Osteocyte (in vitro differentiated cells): ENCODE data around the gene SLFN12. TPM values are rescaled to one million over a fixed set of nuclear protein-coding genes. Genes with fewer than 3 reads are reported as not detected.

Source experiments
- DNase-seq: peaks from one replicate; pipeline ENCODE4 v3.0.0; 2021; ENCODE audit warnings: mixed read lengths; ENCODE audit not compliant: unreplicated experiment; ENCODE audit errors: extremely low spot score
- H3K27ac Mint-ChIP-seq: one replicate; pipeline ENCODE4 v1.8.0; 2021; ENCODE audit warnings: mild to moderate bottlenecking, mixed read lengths; ENCODE audit not compliant: unreplicated experiment
- H3K27me3 Mint-ChIP-seq: one replicate; pipeline ENCODE4 v1.8.0; 2021; ENCODE audit warnings: mixed read lengths; ENCODE audit not compliant: unreplicated experiment
- H3K36me3 Mint-ChIP-seq: one replicate; pipeline ENCODE4 v1.8.0; 2021; ENCODE audit warnings: mixed read lengths; ENCODE audit not compliant: unreplicated experiment
- H3K4me1 Mint-ChIP-seq: one replicate; pipeline ENCODE4 v1.8.0; 2021; ENCODE audit warnings: mixed read lengths; ENCODE audit not compliant: unreplicated experiment
- H3K4me3 Mint-ChIP-seq: one replicate; pipeline ENCODE4 v1.8.0; 2021; ENCODE audit warnings: mild to moderate bottlenecking, moderate library complexity, mixed read lengths; ENCODE audit not compliant: unreplicated experiment
- H3K9me3 Mint-ChIP-seq: one replicate; pipeline ENCODE4 v1.8.0; 2021; ENCODE audit warnings: mixed read lengths; ENCODE audit not compliant: unreplicated experiment
- total RNA-seq: library from RNA; stranded (reverse); gene quantifications from 2 replicates; pipeline ENCODE4 v1.2.1, GENCODE V29; 2021
- TF ChIP-seq, protein P1 (sequence below): fragments of 200-600 bp; sonication (generic); IDR thresholded peaks from 2 replicates; pipeline ENCODE4 v1.5.0; 2021; ENCODE audit warnings: antibody characterized with exemption, mild to moderate bottlenecking, moderate library complexity

The SLFN12 gene
- total RNA-seq, 1 donor from 2014 or later, result 24.2 TPM

DNA sequence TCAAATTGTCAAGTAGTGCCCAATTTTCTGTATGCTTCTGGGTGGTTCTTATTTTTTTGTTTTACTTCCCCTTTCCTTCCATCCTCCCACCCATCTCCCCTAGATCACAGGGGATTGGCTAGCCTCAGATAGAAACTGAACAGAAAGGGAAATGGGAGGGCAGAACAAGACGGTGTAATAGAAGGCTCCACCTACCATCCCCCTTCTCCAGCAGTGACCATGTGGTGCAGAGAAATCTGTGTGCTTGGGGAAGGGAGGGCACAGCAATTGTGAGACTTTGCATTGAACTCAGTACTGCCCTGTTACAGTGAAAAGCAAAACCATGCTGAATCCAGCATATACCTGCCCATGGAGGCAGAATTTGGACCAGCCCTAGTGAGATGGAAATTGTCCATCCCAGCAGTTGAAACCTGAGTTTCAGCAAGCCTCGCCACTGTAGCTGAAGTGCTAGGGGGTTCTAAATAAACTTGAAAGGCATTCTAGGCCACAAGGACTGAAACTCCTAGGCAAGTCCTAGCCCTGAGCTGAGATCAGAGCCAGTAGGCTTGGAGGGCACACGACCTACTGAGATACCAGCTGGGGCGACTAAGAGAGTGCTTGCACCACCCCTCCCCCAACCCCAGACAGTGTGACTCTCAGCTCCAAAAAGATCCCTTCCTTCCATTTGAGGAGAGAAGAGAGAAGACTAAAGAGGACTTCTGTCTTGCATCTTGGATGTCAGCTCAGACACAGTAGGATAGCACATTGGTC is 64.0 kb downstream of the SLFN12 start:
- peaks cover 21% of the 10 kb centered on the region for H3K9me3 Mint-ChIP-seq
- H3K27me3 Mint-ChIP-seq, result peaks cover 36% of the 10 kb centered on the region
- no peak overlapping the region for H3K27ac Mint-ChIP-seq
- H3K36me3 Mint-ChIP-seq, result peaks cover 15% of the 10 kb centered on the region
- no peak for DNase-seq
- H3K4me3 Mint-ChIP-seq, result no peak overlapping the region
- TF ChIP-seq, protein P1, sequence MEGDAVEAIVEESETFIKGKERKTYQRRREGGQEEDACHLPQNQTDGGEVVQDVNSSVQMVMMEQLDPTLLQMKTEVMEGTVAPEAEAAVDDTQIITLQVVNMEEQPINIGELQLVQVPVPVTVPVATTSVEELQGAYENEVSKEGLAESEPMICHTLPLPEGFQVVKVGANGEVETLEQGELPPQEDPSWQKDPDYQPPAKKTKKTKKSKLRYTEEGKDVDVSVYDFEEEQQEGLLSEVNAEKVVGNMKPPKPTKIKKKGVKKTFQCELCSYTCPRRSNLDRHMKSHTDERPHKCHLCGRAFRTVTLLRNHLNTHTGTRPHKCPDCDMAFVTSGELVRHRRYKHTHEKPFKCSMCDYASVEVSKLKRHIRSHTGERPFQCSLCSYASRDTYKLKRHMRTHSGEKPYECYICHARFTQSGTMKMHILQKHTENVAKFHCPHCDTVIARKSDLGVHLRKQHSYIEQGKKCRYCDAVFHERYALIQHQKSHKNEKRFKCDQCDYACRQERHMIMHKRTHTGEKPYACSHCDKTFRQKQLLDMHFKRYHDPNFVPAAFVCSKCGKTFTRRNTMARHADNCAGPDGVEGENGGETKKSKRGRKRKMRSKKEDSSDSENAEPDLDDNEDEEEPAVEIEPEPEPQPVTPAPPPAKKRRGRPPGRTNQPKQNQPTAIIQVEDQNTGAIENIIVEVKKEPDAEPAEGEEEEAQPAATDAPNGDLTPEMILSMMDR, result no peak
- peaks cover 10% of the 10 kb centered on the region for H3K4me1 Mint-ChIP-seq

DNA sequence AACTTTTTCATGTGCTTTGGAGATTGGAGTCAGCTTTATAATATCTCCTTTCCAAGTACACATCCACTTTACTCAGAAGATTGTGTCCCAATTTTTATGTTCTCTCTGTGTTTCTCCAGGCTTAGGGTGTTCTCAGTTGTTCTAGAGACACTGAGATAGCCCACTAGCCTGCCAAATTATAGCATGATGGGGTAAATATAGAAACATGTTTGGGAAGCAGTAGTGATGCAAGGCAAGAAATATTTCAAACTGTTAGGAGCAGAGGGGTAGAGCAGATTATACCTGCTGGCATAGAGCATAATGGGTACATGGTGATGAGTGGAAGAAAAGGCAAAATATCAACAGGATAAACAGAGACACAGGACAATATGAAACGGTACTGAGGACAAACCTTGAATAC is 71.3 kb downstream of the SLFN12 start:
- TF ChIP-seq, protein P1, result no peak
- Mint-ChIP-seq H3K9me3 (no peaks in the 10 kb centered on the region), H3K27ac (no peak overlapping the region), H3K27me3 (peaks cover 13% of the 10 kb centered on the region), H3K4me3 (no peak overlapping the region), H3K36me3 (peaks cover 23% of the 10 kb centered on the region), H3K4me1 (no peaks in the 10 kb centered on the region)
- no peak for DNase-seq

Other genes starting within 250 kb of the SLFN12 start
- gene SLC35G3, start 238.1 kb downstream of the SLFN12 start, total RNA-seq, result not detected in 2 replicates
- gene SLFN5, start 189.4 kb downstream of the SLFN12 start, total RNA-seq, result 79.0 and 82.4 TPM in 2 replicates
- 23.8 and 27.5 TPM in 2 replicates for gene SLFN11, start 58.9 kb downstream of the SLFN12 start, total RNA-seq
- gene SLFN13, start 16.3 kb upstream of the SLFN12 start, total RNA-seq, result 6.4 and 9.0 TPM in 2 replicates
- gene SLFN12L, start 105.2 kb upstream of the SLFN12 start, total RNA-seq, result not detected in 2 replicates
- gene SLFN14, start 128.3 kb upstream of the SLFN12 start, total RNA-seq, result not detected in 2 replicates
- 6.9 and 7.0 TPM in 2 replicates for gene PEX12, start 146.1 kb upstream of the SLFN12 start, total RNA-seq
- 201 and 208 TPM in 2 replicates for gene AP2B1, start 154.8 kb upstream of the SLFN12 start, total RNA-seq